HL-60 (cell line): ENCODE data around the gene BPHL.
"Not testable (repeated sequence)": the region's sequence is repeated elsewhere in the genome, so short reads cannot be mapped to it uniquely, and the experiment has no call there.

Source experiments
- DNase-seq, 2 experiments: peaks; one replicate each; pipeline ENCODE4 v3.0.0-alpha.2; 2010 to 2020; ENCODE audit warnings: low read depth in 1 of 2, low spot score in 1 of 2
- H3K27ac ChIP-seq: fragments of 250-450 bp; sonication (Bioruptor Pico); replicated peaks from 2 replicates; pipeline ENCODE4 v1.5.1; 2020; ENCODE audit warnings: mild to moderate bottlenecking, moderate library complexity
- H3K27me3 ChIP-seq: fragments of 250-450 bp; sonication (Bioruptor Pico); 2 replicates; pipeline ENCODE4 v1.5.1; 2021; ENCODE audit warnings: mild to moderate bottlenecking, moderate library complexity; ENCODE audit not compliant: insufficient read depth, poor library complexity, severe bottlenecking
- H3K4me3 ChIP-seq: replicated peaks from 2 replicates; pipeline ENCODE4 v1.5.1; 2011; ENCODE audit warnings: mild to moderate bottlenecking, control low read depth, low read length; ENCODE audit not compliant: insufficient read depth
- GABPA ChIP-seq: IDR thresholded peaks from 2 replicates; pipeline ENCODE4 v1.6.1; 2012; ENCODE audit warnings: low read depth
- POLR2AphosphoS5 ChIP-seq: IDR thresholded peaks from 2 replicates; pipeline ENCODE4 v1.6.1; 2012; ENCODE audit warnings: low read depth
- SPI1 ChIP-seq: IDR thresholded peaks from 2 replicates; pipeline ENCODE4 v1.6.1; 2012; ENCODE audit warnings: low read depth, mild to moderate bottlenecking, borderline replicate concordance
- TF ChIP-seq, protein P1 (sequence below): IDR thresholded peaks from one replicate; pipeline ENCODE4 v1.5.1; 2011; ENCODE audit warnings: low read length, control low read depth, inconsistent platforms; ENCODE audit not compliant: insufficient read depth
- TF ChIP-seq, protein P2 (sequence below): IDR thresholded peaks from 2 replicates; pipeline ENCODE4 v1.6.1; 2012; ENCODE audit warnings: low read depth; ENCODE audit not compliant: insufficient replicate concordance

Gene BPHL

DNA sequence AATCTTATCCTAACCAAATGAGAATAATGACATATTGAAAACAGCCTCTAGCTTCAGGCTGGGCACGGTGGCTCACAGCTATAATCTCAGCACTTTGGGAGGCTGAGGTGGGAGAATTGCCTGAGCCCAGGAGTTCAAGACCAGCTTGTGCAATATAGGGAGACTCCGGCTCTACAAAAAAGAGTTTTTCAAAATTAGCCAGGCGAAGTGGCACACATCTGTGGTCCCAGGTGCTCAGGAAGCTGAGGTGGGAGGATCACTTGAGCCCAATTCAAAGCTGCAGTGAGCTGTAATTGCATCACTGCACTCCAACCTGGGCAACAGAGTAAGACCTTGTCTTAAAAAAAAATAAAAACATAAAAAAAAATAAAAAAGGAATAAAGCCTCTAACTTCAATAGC lies 34.2 kb downstream of the BPHL start:
- no peak overlapping the region for H3K27ac ChIP-seq
- no peak for DNase-seq

GRCh38 chr6:3155416-3155815 lies 36.9 kb downstream of the BPHL start:
- not testable (repeated sequence) for H3K4me3 ChIP-seq, H3K27ac ChIP-seq, DNase-seq
- peaks cover 38% of the 10 kb centered on the region for H3K27me3 ChIP-seq

More for the DNA sequence above, 34.2 kb downstream of the BPHL start:
- Histone ChIP-seq H3K27me3 (peaks cover 14% of the 10 kb centered on the region), H3K4me3 (no peak overlapping the region)
- TF ChIP-seq GABPA = no peak
- no peak for TF ChIP-seq POLR2AphosphoS5
- TF ChIP-seq SPI1 = no peak
- TF ChIP-seq, protein P1, sequence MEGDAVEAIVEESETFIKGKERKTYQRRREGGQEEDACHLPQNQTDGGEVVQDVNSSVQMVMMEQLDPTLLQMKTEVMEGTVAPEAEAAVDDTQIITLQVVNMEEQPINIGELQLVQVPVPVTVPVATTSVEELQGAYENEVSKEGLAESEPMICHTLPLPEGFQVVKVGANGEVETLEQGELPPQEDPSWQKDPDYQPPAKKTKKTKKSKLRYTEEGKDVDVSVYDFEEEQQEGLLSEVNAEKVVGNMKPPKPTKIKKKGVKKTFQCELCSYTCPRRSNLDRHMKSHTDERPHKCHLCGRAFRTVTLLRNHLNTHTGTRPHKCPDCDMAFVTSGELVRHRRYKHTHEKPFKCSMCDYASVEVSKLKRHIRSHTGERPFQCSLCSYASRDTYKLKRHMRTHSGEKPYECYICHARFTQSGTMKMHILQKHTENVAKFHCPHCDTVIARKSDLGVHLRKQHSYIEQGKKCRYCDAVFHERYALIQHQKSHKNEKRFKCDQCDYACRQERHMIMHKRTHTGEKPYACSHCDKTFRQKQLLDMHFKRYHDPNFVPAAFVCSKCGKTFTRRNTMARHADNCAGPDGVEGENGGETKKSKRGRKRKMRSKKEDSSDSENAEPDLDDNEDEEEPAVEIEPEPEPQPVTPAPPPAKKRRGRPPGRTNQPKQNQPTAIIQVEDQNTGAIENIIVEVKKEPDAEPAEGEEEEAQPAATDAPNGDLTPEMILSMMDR = no peak
- TF ChIP-seq, protein P2, sequence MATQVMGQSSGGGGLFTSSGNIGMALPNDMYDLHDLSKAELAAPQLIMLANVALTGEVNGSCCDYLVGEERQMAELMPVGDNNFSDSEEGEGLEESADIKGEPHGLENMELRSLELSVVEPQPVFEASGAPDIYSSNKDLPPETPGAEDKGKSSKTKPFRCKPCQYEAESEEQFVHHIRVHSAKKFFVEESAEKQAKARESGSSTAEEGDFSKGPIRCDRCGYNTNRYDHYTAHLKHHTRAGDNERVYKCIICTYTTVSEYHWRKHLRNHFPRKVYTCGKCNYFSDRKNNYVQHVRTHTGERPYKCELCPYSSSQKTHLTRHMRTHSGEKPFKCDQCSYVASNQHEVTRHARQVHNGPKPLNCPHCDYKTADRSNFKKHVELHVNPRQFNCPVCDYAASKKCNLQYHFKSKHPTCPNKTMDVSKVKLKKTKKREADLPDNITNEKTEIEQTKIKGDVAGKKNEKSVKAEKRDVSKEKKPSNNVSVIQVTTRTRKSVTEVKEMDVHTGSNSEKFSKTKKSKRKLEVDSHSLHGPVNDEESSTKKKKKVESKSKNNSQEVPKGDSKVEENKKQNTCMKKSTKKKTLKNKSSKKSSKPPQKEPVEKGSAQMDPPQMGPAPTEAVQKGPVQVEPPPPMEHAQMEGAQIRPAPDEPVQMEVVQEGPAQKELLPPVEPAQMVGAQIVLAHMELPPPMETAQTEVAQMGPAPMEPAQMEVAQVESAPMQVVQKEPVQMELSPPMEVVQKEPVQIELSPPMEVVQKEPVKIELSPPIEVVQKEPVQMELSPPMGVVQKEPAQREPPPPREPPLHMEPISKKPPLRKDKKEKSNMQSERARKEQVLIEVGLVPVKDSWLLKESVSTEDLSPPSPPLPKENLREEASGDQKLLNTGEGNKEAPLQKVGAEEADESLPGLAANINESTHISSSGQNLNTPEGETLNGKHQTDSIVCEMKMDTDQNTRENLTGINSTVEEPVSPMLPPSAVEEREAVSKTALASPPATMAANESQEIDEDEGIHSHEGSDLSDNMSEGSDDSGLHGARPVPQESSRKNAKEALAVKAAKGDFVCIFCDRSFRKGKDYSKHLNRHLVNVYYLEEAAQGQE = no peak

- not testable (repeated sequence) for DNase-seq, H3K27ac ChIP-seq
- Histone ChIP-seq H3K4me3 (peak overlapping the region; percentile 54), H3K27me3 (peaks cover 47% of the 10 kb centered on the region)
- TF ChIP-seq, protein P2 = peak; percentile 57
Observed at GRCh38 chr6:3156184-3157130, 37.9 kb downstream of the BPHL start.

DNA sequence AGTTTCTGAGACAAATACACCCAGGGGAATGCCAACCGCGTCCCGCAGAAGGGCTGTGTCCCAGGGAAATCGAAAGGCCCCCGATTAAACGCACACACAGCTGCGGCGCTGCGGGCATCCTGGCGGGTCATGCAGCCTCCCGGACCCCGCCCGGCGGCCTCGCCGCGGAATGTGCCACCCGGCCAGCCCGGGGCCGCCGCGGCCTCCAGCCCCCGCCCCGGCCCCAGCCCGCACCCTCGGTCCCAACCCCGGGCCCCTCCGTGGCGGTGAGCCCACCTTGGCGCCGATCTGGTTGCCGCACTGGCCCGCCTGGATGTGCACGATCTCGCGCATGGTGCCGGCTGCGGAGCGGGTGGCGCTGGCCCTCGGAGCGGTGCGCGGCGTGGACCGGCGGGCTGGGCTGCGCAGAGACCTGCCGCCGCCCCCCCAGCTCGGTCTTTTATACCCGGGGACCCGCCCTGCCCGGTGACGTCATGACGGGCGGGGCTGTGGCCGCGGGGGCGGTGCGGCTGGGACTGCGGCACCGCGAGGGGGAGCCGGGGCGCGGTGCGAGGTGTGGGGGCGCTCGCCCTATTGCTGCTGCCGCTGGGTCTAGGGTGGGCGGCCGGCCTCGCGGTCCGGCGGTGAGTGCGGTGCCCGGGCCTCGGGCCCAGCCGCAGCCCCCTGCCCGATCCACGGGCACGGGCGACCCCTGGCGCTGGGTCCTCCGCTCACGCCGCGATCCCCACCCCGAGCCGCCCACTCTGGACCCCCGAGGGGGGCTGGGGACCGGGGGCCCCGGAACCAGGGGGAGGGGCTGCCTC lies 38.8 kb downstream of the BPHL start, which contains the start of gene TUBB2A:
TUBB2A (minus strand) TSS at position 414 of the 803 bp plus-strand sequence; CDS start at position 333, 81 bp downstream.
- TF ChIP-seq, protein P1 = no peak
- TF ChIP-seq SPI1 (no peak), GABPA (no peak), POLR2AphosphoS5 (no peak)
- TF ChIP-seq, protein P2 = no peak
- peak; percentile 29 to 40 for DNase-seq
- no peak within 1 kb of the TSS for H3K27ac ChIP-seq

More for the DNA sequence above, 38.8 kb downstream of the BPHL start, which contains the start of gene TUBB2A:
- H3K4me3 ChIP-seq = peak within 1 kb of the TSS; percentile 54
- peaks cover 53% of the 10 kb centered on the region for H3K27me3 ChIP-seq
